HL-60 (cell line): ENCODE measurements around the gene MYO7A.

Experiments used
- GABPA ChIP-seq: IDR thresholded peaks from 2 replicates; pipeline ENCODE4 v1.6.1; 2012; ENCODE audit warnings: low read depth
- POLR2AphosphoS5 ChIP-seq: IDR thresholded peaks from 2 replicates; pipeline ENCODE4 v1.6.1; 2012; ENCODE audit warnings: low read depth
- TF ChIP-seq, protein P1 (sequence below): IDR thresholded peaks from one replicate; pipeline ENCODE4 v1.5.1; 2011; ENCODE audit warnings: low read length, control low read depth, inconsistent platforms; ENCODE audit not compliant: insufficient read depth

DNA sequence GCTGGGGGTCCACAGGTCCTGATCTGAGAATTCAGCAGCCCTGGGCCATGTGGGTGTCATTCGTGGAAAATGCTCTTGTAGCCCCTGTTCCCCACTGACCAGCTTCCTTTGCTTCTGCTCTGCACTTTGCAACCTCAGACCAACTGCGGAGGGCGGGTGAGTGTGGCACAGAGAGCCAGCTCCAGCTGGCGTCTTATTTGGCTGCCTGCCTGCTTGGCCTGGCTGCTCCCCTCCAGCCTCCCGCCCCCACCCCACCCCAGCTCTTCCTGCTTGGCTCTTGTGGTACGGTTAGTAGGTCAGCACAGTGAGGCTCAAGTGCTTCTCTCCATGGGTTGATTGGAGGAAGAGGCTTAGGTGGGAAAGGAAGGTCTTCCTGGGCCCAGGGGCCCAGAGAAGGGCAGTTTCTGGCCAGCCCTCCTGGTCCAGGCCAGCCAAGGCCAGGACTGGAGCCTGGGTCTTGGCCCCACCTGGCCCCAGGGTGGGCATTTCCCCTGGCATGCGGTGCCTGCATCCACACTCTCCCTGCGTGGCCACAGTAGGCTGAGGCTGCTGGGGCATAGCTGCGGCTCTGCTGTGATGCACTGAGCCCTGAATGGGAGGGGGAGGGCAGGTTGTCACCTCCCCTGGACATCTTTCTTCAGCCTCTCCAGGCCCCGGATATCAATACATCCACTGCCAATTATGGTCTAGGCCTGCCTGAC lies 26.5 kb downstream of the MYO7A start:
- TF ChIP-seq, protein P1, sequence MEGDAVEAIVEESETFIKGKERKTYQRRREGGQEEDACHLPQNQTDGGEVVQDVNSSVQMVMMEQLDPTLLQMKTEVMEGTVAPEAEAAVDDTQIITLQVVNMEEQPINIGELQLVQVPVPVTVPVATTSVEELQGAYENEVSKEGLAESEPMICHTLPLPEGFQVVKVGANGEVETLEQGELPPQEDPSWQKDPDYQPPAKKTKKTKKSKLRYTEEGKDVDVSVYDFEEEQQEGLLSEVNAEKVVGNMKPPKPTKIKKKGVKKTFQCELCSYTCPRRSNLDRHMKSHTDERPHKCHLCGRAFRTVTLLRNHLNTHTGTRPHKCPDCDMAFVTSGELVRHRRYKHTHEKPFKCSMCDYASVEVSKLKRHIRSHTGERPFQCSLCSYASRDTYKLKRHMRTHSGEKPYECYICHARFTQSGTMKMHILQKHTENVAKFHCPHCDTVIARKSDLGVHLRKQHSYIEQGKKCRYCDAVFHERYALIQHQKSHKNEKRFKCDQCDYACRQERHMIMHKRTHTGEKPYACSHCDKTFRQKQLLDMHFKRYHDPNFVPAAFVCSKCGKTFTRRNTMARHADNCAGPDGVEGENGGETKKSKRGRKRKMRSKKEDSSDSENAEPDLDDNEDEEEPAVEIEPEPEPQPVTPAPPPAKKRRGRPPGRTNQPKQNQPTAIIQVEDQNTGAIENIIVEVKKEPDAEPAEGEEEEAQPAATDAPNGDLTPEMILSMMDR: no peak
- no peak for TF ChIP-seq GABPA
- 0 out of 2 replicates have a peak, but pooled peaks have one; percentile 27 for TF ChIP-seq POLR2AphosphoS5
